Stimulated activated CD4-positive, alpha-beta T cell treated with anti-CD3 and anti-CD28 coated beads, Interleukin-4, amount 100 ng/mL, for 1 hour (primary cell): Measurements from ENCODE around the gene TCIRG1.

Source experiments
- DNase-seq: peaks from one replicate; pipeline ENCODE4 v3.0.0-alpha.2; 2020

Gene TCIRG1

DNA sequence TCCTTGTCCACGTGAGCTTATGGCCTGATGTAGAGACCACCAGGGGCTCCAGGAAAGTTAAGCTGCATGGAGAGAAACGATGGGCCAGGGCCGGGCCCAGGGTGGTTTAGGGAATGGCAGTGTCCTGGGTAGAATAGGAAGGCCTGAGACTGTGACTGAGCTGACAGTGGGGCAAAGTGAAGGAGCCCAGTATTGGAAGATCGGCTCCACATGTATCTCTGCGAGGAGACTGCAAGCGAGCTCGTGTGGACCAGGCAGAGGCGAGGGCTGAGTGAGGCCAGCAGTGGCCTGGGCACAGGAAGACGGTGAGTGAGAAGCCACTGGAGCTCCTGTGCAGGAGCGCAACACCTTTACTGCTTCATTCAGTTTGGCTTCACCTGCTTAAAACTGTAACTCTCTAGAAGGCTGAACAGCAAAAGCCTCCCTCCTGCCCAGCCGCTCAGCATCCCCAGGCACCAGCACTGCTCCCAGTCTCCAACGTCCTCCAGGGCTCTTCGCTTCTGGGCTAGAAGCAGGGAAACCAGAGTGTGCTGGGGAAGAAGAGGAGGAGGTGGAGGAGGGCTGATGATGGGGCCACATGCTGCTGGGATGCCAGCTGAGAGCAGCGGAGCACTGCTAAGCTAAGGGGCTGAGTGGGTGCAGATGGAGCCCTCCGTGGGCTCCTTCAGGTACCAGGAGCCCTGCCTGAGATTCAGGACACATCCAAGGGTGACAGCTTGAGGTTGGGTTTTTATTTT, 13.5 kb downstream of the TCIRG1 start:
- no peak for DNase-seq

DNA sequence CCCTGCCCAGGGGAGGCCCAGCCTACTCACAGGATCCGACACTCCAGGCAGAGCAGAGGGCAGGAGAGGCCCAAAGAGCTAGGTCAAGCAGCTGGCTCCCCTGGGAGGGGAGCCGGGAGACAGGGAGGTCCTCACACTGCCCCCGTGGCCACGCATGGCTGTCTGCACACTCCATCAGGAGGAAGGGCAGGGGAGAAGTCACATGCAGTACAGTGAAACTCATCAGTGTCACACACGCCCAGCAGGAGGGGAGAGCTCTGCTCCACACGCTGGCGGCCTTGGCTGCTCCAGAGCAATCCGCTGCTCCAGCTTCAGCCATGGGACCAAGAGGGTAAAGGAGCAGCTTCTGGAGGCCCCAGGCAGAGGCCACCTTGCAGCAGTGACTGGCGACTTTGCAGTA, 14.3 kb downstream of the TCIRG1 start:
- no peak for DNase-seq

DNA sequence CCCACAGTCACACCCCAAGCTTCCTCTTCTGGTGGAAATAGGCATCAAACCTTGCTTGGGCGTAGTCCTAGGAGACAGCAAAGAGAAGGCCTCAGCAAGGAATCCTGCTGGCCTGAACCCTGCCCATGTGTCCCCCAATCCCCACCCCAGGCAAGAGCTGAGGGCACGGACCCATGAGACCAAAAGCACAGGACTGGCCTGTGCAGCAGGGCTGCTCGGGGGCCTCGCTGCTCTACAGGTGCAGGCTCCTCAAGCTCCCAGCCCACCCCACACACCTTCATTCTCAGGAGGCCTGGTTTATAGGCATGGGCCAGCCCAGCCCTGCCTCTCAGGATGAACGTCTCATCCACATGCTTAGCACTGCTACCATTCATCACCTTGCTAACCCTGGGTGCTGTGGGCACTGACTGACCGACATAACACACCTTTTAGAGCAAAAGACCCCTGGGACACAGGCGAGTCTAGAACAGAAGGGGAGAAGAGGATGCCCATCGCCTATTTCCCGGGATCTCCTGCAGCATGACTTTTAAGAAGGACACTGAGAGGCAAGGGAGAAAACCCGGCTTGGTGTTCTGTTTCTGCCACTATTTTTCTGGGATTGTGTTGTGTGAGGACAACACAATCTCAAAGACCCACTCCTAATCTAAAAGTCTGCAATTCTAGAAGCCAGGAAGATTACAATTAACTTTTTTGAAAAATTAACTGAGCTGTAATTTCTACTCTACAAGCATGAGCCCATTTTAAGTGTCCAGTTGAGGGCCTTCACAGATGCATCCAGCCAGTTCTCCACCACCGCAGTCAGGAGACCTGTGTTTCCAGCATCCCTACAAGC, 15.4 kb downstream of the TCIRG1 start:
- DNase-seq = no peak

DNA sequence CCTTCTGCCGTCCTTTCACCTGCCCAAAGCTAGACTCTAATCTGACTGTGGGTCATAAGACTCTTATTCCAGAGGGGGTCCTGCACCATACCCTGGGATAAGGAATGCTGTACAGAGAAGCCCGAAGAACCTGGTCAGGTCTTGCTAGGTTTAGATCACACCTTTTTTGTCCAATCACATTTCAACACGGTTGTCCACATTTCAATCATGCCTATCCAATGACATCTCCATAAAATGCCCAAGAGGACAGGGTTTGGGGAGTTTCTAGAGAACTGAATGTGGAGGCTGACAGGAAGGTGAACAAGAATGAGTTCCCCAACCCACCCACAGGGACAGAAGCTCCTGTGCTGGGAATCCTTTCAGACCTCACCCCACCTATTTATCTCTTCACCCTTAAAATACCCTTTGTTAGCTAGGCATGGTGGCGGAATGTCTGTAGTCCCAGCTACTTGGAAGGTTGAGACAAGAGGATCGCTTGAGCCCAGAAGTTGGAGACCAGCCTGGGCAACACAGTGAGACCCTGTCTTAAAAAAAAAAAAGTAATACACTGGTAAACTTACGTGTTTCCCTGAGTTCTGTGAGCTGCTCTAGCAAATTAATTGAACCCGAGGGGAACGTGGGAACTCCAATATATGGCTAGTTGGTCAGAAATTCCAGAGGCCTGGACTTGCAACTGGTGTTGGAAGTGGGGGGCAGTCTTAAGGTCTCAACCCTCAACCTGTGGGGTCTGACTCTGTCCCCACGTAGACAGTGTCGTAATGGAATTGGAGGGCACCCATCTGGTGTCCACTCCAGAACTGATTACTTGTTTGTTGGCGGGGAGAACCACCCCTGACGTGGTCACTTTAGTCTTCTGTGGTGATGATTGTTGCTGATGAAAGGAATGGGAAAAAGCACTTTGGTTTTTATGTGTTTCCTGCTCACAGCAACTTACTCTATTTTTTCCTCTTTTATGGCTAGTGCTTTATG, 17.8 kb downstream of the TCIRG1 start:
- DNase-seq = no peak

DNA sequence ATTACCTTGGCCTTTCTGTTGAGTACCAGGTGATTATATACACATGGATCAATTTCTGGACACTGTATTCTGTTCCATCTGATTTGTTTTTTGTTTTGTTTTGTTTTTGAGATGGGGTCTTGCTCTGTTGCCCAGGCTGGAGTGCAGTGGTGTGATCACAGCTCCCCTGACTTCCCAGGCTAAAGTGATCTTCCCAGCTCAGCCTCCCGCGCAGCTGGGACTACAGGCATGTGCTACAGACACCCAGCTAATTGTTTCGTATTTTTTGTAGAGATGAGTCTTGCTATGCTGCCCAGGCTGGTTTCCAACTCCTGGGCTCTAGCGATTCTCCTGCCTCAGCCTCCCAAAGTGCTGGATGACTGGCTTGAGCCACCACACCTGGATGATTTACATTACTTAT, 19.0 kb downstream of the TCIRG1 start:
- no peak for DNase-seq

DNA sequence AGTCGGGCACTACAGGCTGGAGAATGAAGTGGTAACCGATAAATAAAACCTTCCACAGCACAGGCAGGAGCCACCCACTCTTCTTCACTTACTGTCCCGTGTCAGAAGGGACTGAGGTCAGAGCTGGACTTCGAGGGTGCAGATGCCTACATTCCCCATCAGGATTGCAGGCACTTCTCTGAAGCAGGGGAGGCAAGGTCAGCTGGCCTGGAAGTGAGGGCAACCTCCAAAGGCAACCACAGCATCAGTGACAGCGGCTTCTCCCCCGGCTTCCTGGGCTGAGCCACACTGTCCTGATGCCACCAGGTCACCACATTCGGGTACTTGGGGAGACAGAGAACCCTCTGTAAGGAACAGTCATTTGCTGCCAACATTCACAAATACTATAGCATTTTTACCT, 22.7 kb downstream of the TCIRG1 start:
- DNase-seq = no peak

DNA sequence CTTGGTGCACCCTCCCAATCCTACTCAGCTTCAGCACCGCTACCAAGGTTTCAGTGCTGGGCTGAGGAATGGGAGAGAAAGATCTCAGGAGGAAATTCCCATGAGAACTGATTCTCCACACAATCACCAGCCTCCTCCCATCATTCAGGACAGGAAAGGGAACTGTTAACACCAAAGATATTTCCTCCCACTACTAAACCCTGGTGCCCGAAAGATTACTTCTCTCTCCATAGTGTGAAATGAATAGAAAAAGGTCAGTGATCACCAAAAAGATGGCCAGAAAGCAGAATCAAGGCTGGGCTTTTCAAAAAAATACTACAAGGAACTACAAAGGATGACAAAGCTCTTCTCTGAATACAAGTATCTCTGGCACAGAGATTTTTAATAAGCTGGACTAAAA, 26.1 kb downstream of the TCIRG1 start:
- DNase-seq = no peak

DNA sequence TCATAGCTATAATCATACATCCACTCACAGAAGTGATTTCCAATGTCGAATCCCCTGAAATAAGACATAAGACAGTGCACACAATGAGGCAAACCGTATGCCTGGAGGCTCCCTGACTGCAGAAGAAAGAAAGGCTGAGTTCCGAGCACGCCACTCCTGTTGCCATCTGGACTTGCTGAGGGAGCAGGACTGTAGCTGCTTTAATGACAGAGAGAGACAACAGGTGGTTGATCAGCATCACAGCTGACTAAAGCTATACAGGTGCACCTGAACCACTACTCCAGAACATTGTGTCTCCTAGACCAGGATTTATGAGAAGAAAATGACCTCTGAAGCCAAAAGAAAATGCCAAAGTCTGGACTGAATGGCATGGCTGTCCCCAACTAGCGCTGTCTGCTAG, 27.0 kb downstream of the TCIRG1 start:
- no peak for DNase-seq

DNA sequence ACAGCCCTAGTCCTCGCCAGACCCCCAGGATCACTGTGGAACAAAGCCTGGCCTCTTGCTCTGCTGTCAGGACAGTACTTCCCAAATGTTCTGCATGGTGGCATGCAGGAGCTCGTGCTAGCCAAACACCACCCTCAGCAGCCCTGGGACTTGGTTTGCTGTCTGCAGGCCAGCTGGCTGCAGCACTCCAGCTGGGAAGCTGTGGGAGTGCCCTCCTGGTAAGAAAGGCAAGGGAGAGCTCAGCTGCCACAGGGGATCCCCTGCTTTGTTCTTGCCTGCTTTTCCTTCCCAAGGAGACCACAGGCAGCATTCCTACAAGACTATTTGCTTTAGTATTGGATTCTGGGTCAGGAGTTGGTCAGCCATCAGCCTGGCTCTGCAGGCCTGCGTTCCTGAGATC, 27.9 kb downstream of the TCIRG1 start:
- DNase-seq = no peak

DNA sequence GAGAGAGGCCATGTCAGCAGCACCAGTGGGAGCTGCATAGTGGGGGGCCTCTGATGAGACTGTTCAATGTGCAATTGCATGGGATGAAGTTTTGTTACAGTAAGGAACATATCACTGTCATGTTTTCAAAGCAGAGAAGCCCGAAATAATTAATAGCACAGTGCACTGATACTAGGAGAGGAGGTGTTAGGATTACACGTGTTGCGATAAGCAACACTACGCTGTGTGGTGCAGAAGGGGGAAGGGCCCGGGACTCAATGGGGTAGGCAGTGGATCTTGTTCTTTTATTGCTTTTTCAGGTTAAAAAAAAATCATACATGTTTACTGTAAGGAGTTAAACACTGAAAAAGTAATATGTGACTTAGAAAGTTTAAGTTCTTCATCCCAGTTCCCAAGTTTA, 29.2 kb downstream of the TCIRG1 start:
- DNase-seq = no peak

DNA sequence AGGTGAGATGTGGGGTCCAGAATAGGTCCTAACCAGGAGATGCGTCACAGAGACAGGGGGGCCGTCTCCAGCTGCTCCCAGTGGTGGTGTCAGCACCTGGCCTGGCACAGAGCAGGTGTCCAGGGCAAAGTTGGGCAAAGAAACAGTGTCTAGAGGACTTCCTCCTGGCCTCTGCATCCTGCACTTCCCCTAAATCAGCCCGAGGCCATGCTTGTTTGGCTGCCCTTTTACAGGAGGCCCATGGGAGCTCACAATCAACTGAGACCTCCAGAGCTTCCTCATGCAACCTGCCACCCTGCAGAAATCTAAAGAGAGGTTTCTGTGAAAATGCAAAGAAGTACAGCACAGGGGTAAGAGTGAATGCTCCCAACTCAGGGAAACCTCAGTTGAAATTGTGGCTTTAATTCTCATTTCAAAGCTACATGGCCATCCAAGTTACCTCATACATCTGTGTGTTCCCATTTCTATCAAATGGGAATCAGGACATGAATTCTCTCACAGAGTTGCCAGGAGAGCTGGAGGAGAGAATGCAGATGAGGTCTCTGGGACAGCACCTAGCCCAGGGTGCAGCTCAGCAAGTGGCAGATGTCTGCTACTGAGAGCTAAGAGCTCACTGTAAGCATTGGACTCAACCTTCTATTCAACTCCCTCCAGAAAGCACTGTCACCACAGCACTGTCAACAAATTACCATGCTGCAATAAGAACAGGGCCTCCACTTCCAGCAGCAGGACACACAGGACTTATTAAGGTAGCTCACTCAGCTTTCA, 32.6 kb downstream of the TCIRG1 start:
- DNase-seq = no peak

DNA sequence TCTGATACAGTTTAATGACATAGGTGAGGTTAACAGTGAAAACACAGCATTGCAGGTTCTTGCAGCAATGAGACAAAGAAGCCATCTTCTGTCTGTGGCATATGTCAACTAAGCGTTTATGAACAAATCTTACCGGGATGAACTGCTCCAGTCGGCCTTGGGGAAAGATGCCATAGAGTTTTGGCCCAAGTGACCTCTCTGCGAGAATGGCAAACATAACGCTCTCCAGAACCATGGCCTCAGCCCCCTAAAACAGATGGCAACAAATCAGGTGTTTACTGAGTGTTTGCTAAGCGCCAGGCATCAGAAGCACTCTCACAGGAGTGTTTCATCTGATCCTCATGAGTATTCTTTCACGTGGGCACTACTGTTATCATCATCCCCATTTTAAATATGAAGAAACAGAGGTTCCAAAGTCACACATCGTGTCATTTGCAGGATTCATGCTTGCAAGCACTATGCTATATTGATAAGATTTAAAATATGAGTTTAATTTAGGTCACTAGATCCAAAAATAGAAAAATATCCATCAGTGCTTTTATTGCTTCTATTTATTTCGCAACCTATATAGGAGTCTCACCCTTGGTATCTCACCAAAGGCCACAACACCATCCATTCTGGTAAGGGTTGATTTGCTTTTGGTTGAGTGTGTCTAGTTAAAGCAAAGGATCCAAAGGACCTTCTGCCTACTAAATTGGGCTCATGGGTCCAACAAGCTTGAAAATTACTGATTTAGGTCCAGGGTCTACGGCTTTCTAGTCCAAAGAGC, 35.9 kb downstream of the TCIRG1 start:
- DNase-seq = no peak

DNA sequence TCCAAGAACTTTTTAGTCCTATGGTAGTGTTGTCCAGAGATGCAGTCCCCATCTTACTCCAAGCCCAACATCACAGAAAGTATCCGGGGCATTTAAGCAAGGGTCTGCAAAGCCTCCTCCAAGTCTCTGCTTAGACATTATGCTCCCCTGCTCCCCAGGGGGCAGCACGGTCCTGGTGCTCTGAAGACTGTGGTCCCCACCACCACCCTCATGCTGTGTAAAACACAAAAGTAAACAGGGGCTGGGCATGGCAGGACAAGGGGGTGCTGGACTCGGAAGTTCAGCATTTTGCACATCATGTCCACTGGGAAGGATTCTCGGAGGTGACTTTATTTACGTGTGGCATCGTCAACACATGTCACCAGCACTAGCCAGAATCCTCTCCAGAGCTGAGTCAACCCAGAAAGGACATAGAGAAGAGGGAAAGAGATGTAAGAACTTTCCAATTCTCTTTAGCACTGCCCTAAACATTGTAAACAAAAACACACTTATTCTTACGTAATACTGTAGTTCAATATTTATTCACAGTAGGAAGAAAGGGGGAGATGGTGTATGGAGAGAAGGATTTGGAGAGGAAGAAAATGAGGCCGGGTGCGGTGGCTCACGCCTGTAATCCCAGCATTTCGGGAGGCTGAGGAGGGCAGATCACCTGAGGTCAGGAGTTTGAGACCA, 37.7 kb downstream of the TCIRG1 start:
- DNase-seq = no peak

DNA sequence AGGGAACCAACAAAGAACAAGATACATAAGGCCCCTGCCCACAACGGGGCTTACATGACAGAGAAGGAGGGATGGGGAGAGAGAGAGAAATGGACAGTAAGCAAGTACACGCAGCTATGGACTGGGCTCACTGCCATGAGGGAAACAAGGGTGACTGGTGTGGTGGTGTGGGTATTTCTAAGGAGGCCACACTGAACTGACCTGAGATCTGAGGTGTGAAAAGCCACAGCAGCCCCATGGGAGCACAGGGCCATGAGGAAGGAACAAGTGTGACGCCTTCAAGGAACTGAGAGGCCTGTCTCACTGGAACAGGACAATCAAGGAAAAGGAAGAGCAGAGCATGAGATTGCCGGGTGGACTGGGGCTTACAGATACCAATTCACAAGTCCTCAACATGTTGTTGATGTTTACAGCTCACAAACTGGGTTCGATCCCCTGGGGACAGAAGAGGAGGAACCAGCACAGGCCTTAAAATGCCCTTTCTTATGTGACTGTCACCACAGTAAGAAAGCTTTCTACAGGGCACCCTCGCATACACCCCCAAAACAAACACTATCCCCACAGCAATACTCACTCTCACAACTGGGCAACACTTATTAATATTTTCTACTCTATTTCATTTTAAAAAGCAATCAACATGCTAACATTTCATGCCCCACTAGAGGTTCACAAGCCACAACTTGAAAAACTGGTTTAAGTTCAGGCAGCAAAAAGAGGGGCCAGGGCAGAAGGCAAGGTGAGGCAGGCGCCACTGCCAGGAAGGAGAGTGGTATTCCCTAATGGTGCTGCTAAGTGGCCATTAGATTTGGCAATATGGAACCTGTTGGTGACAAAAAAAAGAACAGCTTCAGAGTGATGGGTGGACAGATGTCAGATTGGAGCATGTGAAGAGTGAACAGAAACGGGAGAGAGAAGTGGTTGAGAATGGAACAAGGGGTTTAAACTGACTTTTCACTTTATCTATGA, 39.1 kb downstream of the TCIRG1 start:
- DNase-seq = no peak

DNA sequence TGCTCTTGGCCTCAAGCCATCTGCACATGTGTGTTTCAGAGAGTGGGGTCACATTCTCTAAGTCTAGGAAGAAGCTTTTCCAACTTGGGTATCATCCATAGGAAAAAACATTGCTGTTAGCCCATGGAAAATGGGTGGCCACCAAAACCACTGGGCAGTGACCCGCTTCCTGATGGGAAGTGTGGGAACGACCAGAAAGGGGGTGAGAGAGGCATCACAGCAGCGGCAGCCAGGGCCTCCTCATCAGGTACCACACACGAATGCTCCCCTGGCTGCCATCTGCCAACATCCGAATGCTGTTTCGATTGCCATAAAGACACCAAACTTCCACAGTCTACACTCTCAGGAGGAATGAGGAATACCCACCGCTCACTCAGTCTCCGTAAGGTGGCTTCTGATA, 42.0 kb downstream of the TCIRG1 start:
- no peak for DNase-seq

DNA sequence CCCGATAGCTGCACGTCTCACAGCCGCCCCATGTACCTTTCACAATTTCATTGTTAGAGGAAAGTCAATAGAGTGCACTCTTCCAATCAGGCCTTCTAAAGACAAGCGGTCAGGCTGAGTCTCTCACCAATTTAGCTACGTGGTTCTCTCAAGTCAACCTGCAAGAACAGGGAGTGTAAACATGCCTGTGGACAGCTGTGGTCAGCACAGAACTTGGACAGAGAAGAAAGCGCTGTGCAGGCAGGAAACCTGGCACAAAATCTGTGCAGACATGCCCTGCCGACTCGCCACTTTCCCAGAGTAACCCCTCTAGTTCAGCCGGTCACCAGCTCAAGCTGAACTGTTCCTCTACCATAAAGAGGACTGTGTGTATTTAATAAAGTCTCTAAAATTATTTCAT, 42.9 kb downstream of the TCIRG1 start:
- no peak for DNase-seq

DNA sequence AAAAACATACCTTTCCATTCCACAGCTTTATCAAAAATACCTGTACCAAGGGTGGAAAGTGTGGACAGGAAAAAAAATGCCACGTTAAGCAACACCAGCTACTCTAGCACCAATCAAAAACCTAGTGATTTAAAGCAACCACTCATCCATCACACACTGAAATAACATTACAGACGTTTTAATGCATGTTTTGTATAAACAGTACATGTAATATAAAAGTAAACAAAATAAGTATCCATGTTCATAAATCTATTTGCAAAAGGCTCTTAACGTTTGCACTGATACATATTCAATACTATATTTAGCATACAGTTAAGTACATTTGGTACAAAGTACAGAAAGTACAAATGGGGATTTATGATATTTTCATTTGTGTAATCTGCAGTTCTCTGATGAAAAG, 43.7 kb downstream of the TCIRG1 start:
- DNase-seq = no peak

DNA sequence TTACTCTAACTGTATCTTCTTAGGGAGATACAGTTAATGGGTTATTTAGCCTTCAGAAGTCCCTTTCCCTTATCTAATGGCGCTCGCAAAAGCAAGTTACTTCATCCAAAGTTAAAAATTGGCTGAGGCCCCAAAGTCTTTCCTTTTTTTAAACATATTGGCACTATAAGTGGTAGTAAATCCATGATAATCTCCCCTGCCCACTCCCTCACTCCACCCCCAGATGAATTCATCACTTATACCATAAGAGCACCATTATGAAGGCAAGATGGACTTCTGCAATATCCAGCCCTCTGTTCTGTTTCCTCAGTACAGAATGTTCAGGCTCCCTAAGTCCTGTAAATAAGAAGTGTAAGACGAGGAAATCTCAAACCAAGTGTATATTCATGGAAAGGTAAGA, 44.7 kb downstream of the TCIRG1 start:
- no peak for DNase-seq

DNA sequence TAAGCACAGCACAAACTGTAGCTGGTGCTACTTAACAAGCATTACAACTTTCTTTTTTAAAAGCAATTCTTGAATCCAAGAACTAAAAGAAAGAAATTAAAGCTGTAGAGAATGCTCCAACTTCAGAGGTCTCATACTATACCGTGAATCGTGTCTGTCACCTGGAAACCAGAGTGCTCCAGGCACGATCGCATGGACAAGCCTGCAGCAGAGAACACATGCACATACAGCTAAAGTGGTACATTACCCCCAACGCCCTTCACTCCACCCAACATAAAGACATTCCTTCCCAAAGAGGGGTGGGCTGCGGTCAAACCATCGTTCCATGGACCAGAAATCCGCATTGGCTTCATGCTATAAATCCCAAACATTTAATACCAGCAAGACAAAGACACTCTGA, 50.9 kb downstream of the TCIRG1 start:
- no peak for DNase-seq

DNA sequence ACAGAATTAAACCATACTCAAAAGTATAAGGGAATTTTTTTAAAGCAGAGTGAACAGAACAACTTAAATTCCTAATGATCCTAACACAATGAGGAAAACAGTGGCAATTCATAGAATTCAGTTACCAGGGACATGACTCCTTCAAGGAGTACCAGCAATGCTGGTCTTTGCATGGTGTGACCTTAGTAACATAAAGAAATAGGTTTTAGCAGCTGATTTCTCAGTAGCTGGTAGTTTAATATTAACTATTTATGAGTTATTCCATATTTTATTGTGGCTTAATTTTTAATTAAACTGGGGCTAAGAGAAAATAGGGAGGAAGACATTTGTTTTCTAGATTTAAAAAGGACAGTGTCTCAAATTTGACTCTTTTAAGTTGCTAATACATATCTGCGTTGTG, 51.5 kb downstream of the TCIRG1 start:
- no peak for DNase-seq
